GM19035 (cell line): ENCODE results near the gene TNRC18.

Experiments
- ATAC-seq: cut with Tn5 transposase; IDR thresholded peaks from one replicate; pipeline ENCODE4 v1.9.1; 2021; ENCODE audit not compliant: unreplicated experiment

Gene TNRC18

GRCh38 chr7:5452470-5452899 is 28.9 kb upstream of the TNRC18 start:
- no peak for ATAC-seq

- no peak for ATAC-seq
Observed at GRCh38 chr7:5451391-5451790, 27.8 kb upstream of the TNRC18 start.

- ATAC-seq = no peak
Observed at GRCh38 chr7:5450549-5451327, 27.1 kb upstream of the TNRC18 start.

- ATAC-seq = no peak
Observed at GRCh38 chr7:5448378-5449037, 24.9 kb upstream of the TNRC18 start.

- ATAC-seq = no peak
Observed at GRCh38 chr7:5445981-5446594, 22.5 kb upstream of the TNRC18 start.

GRCh38 chr7:5443678-5444077 is 20.0 kb upstream of the TNRC18 start:
- no peak for ATAC-seq

GRCh38 chr7:5442757-5443305 is 19.2 kb upstream of the TNRC18 start:
- no peak for ATAC-seq

- no peak for ATAC-seq
Observed at GRCh38 chr7:5441840-5442503, 18.3 kb upstream of the TNRC18 start.

- no peak for ATAC-seq
Observed at GRCh38 chr7:5439572-5440496, 16.2 kb upstream of the TNRC18 start.

- ATAC-seq = no peak
Observed at GRCh38 chr7:5439209-5439571, 15.6 kb upstream of the TNRC18 start.

GRCh38 chr7:5437987-5438386 is 14.4 kb upstream of the TNRC18 start:
- ATAC-seq = no peak

GRCh38 chr7:5437348-5437892 is 13.8 kb upstream of the TNRC18 start:
- no peak for ATAC-seq

- no peak for ATAC-seq
Observed at GRCh38 chr7:5436003-5436678, 12.5 kb upstream of the TNRC18 start.

GRCh38 chr7:5435291-5436002 is 11.8 kb upstream of the TNRC18 start:
- ATAC-seq = no peak

- no peak for ATAC-seq
Observed at GRCh38 chr7:5433181-5433580, 9.5 kb upstream of the TNRC18 start.

- ATAC-seq = no peak
Observed at GRCh38 chr7:5432691-5433090, 9.1 kb upstream of the TNRC18 start.

- ATAC-seq = no peak
Observed at GRCh38 chr7:5431560-5432015, 8.0 kb upstream of the TNRC18 start.

GRCh38 chr7:5430612-5430947 is 6.9 kb upstream of the TNRC18 start:
- no peak for ATAC-seq
